Measurements from ENCODE around the gene P2RY13.

Gene P2RY13

DNA sequence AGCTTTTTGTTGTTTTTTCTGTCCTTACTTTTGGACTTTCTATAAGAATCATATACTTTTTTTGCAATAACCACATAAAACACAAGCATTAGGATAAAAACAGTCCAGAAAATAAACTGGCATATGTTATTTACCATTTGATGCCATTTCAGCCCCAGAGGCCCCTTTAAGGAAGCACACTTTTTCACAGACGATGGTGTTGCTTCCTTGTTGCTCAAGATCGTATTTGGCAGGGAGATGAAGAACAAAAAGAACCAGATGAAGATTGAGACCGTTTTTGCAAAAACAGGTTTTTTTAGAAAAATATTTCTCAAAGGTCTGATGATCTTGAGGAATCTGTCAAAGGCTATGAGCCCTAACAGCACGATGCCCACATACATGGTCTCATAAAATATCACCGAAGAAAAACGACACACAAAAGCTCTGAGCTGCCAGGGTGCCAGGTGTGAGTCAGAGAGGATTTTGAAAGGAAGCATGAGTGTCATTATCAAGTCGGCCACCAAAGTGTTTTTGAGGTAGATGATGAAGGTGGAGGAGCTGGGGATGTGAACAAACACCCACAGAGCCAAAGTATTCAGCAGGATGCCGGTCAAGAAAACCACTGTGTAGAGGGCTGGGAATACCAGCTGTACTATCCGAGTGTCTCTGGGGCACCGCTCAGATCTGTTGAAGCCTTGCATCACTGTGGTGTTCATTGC lies 902 bp downstream of the P2RY13 start:
- no peak overlapping the region for H3K4me3 ChIP-seq (ENCODE audit: low read depth, low read length)
- in situ Hi-C loops (cut with HindIII; ENCODE audit: low sequenced_read_pairs), result no loop called here
- TF ChIP-seq, protein P1, sequence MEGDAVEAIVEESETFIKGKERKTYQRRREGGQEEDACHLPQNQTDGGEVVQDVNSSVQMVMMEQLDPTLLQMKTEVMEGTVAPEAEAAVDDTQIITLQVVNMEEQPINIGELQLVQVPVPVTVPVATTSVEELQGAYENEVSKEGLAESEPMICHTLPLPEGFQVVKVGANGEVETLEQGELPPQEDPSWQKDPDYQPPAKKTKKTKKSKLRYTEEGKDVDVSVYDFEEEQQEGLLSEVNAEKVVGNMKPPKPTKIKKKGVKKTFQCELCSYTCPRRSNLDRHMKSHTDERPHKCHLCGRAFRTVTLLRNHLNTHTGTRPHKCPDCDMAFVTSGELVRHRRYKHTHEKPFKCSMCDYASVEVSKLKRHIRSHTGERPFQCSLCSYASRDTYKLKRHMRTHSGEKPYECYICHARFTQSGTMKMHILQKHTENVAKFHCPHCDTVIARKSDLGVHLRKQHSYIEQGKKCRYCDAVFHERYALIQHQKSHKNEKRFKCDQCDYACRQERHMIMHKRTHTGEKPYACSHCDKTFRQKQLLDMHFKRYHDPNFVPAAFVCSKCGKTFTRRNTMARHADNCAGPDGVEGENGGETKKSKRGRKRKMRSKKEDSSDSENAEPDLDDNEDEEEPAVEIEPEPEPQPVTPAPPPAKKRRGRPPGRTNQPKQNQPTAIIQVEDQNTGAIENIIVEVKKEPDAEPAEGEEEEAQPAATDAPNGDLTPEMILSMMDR (IDR thresholded peaks at IDR 0.05; ENCODE audit: low read depth, low read length, missing control alignments), result no peak
- no peak for DNase-seq (ENCODE audit: low read depth)

DNA sequence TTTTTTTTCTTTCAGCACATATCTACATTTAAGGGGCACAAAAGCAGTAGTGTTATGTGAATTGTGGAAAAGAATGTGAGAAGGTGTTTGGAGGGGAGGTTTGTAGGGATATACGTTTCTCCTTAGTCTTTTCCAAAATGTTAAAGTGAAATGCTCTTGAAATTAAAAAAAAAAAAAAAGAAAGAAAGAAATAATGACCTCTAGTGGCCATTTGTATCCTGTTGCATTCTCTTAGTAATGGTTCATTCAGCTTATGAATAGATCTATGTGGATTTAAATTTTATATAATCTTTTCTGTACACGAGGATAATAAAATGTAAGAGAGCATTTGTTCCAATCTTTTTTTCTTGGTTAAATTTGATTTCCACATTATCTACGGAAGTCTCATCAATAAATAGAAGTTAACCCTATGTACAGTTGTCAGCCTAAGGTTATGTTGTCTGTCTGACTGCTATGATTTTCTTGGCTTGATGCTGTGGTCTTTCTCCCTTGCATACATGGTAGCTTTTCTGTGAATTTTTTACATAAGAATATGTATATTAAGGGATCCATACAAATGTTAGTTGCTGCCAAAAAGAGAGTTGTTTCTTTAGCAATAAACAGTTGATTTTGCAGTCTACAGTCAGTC lies 1.7 kb downstream of the P2RY13 start:
- in situ Hi-C loops (cut with HindIII; ENCODE audit: low sequenced_read_pairs), result no loop called here
- DNase-seq (ENCODE audit: low read depth), result no peak
- no peak overlapping the region for H3K4me3 ChIP-seq (ENCODE audit: low read depth, low read length)
- TF ChIP-seq, protein P1 (IDR thresholded peaks at IDR 0.05; ENCODE audit: low read depth, low read length, missing control alignments), result peak; percentile 9

DNA sequence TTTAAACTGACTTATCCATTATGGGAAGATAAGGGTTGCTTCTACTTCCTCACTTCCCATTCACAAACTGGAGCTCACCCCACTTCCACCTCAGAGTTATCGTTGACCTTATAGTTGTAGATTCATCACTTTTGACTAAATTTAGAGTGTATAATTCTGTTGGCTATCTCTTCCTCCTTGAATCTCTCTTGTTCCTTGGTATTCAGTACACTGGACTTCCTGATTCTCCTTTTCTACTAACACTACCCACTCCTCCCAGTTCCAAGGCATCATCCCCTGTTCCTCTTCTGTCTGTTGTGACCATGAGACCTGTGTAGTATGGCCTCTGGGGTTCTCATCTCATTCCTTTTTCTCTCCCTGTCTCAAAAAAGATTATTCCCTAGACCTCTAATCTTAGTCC lies 6.8 kb downstream of the P2RY13 start:
- no peak for DNase-seq (ENCODE audit: low read depth)
- H3K4me3 ChIP-seq (ENCODE audit: low read depth, low read length), result no peak overlapping the region
- TF ChIP-seq, protein P1 (IDR thresholded peaks at IDR 0.05; ENCODE audit: low read depth, low read length, missing control alignments), result no peak
- in situ Hi-C loops (cut with HindIII; ENCODE audit: low sequenced_read_pairs), result no loop called here

DNA sequence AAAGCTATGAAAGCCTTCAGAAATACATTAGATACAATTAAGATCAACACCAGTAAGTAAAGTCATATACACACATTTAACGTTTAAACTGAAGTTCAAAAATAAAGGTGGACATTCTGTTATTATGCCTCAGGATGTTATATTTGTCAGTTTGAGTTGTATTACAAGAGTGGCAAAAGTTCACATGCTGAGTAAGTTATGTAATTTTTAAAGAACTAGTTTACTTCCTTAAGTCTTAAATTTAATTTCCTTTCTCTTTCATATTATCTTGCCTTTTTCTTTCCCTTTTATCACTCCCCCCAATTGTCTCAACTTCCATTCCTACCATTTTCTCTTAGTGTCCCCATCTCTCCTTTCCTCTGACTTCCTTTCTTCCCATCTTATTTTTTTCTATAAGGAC lies 7.8 kb downstream of the P2RY13 start:
- H3K4me3 ChIP-seq (ENCODE audit: low read depth, low read length), result no peak overlapping the region
- TF ChIP-seq, protein P1 (IDR thresholded peaks at IDR 0.05; ENCODE audit: low read depth, low read length, missing control alignments), result no peak
- in situ Hi-C loops (cut with HindIII; ENCODE audit: low sequenced_read_pairs), result no loop called here
- no peak for DNase-seq (ENCODE audit: low read depth)

DNA sequence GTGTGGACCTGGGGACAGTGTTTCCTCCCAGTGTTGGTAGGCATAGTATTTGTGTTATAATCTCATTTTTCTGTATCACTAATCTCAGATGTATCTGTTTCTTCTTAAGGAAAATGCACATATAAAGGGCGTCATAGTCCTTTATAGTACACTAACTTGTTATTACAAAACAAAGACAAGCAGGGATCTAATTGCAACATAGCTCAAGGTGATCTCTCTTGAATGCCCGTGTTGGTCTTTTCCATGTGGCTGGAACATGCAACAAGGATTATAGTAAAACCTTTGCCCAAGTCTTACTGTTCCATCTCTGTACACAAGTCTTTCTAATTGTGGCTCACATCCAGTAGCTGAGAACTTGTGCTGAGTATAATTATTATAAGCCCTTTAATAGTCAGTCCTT lies 9.2 kb downstream of the P2RY13 start:
- no peak overlapping the region for H3K4me3 ChIP-seq (ENCODE audit: low read depth, low read length)
- in situ Hi-C loops (cut with HindIII; ENCODE audit: low sequenced_read_pairs), result no loop called here
- TF ChIP-seq, protein P1 (IDR thresholded peaks at IDR 0.05; ENCODE audit: low read depth, low read length, missing control alignments), result no peak
- no peak for DNase-seq (ENCODE audit: low read depth)

DNA sequence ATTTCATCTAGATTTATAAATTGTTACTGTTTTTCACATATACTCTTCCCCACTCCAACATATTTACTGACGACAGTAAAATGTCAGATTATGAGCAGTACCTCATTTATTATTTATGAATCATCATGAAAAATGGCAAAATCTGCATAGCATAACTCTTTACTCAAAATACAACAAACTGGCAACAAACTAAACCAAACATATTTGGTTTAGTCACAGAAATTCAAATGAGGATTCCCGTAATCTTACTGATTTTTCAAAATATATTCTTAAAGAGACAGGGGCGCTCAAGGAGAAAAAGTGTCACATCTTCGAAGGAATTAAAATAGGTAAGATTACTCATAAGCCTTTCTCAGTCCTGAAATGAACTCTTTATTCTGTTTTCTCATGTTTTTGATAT lies 9.7 kb downstream of the P2RY13 start:
- DNase-seq (ENCODE audit: low read depth), result no peak
- TF ChIP-seq, protein P1 (IDR thresholded peaks at IDR 0.05; ENCODE audit: low read depth, low read length, missing control alignments), result no peak
- in situ Hi-C loops (cut with HindIII; ENCODE audit: low sequenced_read_pairs), result no loop called here
- no peak overlapping the region for H3K4me3 ChIP-seq (ENCODE audit: low read depth, low read length)

Measured in astrocyte of the cerebellum (primary cell).